ENCODE results near the gene MRPS2. TPM values are rescaled to one million over a fixed set of nuclear protein-coding genes. Genes with fewer than 3 reads are reported as not detected.
A peak's percentile ranks its signal among the peaks of the same experiment; 100 is the strongest.

MRPS2 gene
- total RNA-seq, 1 experiment from 2014 or later: 81.0 TPM

- no peaks in the 10 kb centered on the region for H3K79me1 ChIP-seq (ENCODE audit: insufficient read depth, low read depth, low read length, poor library complexity, severe bottlenecking)
- H3K23me2 ChIP-seq (ENCODE audit: insufficient read length, low read depth, low read length, poor library complexity, severe bottlenecking): peaks cover 12% of the 10 kb centered on the region
- no peak overlapping the region for H4K5ac ChIP-seq (ENCODE audit: insufficient read length, low read depth, low read length)
- H3K9me3 ChIP-seq (ENCODE audit: control insufficient read depth, low read depth, low read length): no peaks in the 10 kb centered on the region
- no peaks in the 10 kb centered on the region for H3K79me2 ChIP-seq (ENCODE audit: insufficient read depth, low read length)
- no peak overlapping the region for H3K23ac ChIP-seq (ENCODE audit: insufficient read length, low read depth, low read length)
- no peak overlapping the region for H3K4me2 ChIP-seq (ENCODE audit: insufficient read depth, insufficient read length, low read length)
- no peak overlapping the region for H3T11ph ChIP-seq (ENCODE audit: low read length)
- Mint-ChIP-seq H3K36me3 (ENCODE audit: insufficient read depth in 1 of 3, low read depth in 3 of 3) (peaks cover 18 to 39% (median 38%) of the 10 kb centered on the region in 3 experiments; a peak in 6 of 7 replicates), H3K4me1 (peaks cover 3 to 10% of the 10 kb centered on the region in 2 experiments), H3K27me3 (ENCODE audit: low read depth) (no peaks in the 10 kb centered on the region), H3K4me3 (peak overlapping the region in 1 of 2 experiments; percentile 35; a peak in 1 of 5 replicates), H3K27ac (peak overlapping the region; percentile 59 to 85 (median 83); a peak in 5 of 7 replicates), H3K9me3 (no peaks in the 10 kb centered on the region; a peak in 1 of 5 replicates)
- no peak overlapping the region for H2BK15ac ChIP-seq (ENCODE audit: low read depth, low read length)
- H4K8ac ChIP-seq (replicated peaks; ENCODE audit: insufficient read length, low read depth, low read length): no peak overlapping the region
- H2BK12ac ChIP-seq (ENCODE audit: insufficient read length, low read depth, low read length): no peak overlapping the region
- no peak overlapping the region for H3K9ac ChIP-seq (ENCODE audit: extremely low read depth, insufficient read length, low read length)
- H2BK120ac ChIP-seq (ENCODE audit: low read depth, low read length, poor library complexity, severe bottlenecking): no peak overlapping the region
- TF ChIP-seq, protein P1, sequence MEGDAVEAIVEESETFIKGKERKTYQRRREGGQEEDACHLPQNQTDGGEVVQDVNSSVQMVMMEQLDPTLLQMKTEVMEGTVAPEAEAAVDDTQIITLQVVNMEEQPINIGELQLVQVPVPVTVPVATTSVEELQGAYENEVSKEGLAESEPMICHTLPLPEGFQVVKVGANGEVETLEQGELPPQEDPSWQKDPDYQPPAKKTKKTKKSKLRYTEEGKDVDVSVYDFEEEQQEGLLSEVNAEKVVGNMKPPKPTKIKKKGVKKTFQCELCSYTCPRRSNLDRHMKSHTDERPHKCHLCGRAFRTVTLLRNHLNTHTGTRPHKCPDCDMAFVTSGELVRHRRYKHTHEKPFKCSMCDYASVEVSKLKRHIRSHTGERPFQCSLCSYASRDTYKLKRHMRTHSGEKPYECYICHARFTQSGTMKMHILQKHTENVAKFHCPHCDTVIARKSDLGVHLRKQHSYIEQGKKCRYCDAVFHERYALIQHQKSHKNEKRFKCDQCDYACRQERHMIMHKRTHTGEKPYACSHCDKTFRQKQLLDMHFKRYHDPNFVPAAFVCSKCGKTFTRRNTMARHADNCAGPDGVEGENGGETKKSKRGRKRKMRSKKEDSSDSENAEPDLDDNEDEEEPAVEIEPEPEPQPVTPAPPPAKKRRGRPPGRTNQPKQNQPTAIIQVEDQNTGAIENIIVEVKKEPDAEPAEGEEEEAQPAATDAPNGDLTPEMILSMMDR (conservative IDR thresholded peaks at IDR 0.05): peak; percentile 81
- no peak overlapping the region for H2AFZ ChIP-seq (ENCODE audit: low read length)
- no peak overlapping the region for H3K18ac ChIP-seq (ENCODE audit: insufficient read length, low read depth, low read length)
- H3K56ac ChIP-seq (ENCODE audit: insufficient read length, low read depth, low read length): no peak overlapping the region
- no peak overlapping the region for H2BK5ac ChIP-seq (ENCODE audit: insufficient read length, low read length)
- no peaks in the 10 kb centered on the region for H3K27me3 ChIP-seq (ENCODE audit: insufficient read depth, low read length)
- DNase-seq: peak; percentile 78
- WGBS (ENCODE audit: extremely low coverage, insufficient read length, low lambda C conversion rate): no CpG with 5 or more reads among the region's 21 CpGs
- no peak overlapping the region for H2AK5ac ChIP-seq (ENCODE audit: insufficient read length, low read length)
- H3K27ac ChIP-seq (ENCODE audit: insufficient read length, low read depth, low read length): no peak overlapping the region
- H3K4ac ChIP-seq (ENCODE audit: low read depth, low read length): no peak overlapping the region
- no peaks in the 10 kb centered on the region for H4K20me1 ChIP-seq (ENCODE audit: control insufficient read depth, insufficient read depth, insufficient read length)
- H2BK20ac ChIP-seq (ENCODE audit: low read depth, low read length, poor library complexity, severe bottlenecking): no peak overlapping the region
- H3K14ac ChIP-seq (ENCODE audit: insufficient read depth, low read length): no peak overlapping the region
- H4K91ac ChIP-seq (ENCODE audit: insufficient read length, low read depth, low read length): no peak overlapping the region
- H3K4me1 ChIP-seq (ENCODE audit: insufficient read depth, low read length): no peaks in the 10 kb centered on the region; the same call in 1 of the 2 replicates
These were observed 4.1 kb downstream of the MRPS2 start for GRCh38 chr9:135504262-135505243.

Data from H9 (cell line).